Measurements from ENCODE around the gene SSH2. TPM values are rescaled to one million over a fixed set of nuclear protein-coding genes. Genes with fewer than 3 reads are reported as not detected.
"Not testable (repeated sequence)": the region's sequence is repeated elsewhere in the genome, so short reads cannot be mapped to it uniquely, and the experiment has no call there.

Gene SSH2
- total RNA-seq, 1 donor from 2014 or later: 10.7 TPM

- DNase-seq (ENCODE audit: low read depth in 2 of 2): no peak
Observed at GRCh38 chr17:29881256-29881655, 48.8 kb downstream of the SSH2 start.

GRCh38 chr17:29880031-29880430, 50.0 kb downstream of the SSH2 start:
- no peak for DNase-seq (ENCODE audit: low read depth in 2 of 2)

- no peak for DNase-seq (ENCODE audit: low read depth in 2 of 2)
Observed at GRCh38 chr17:29874931-29875596, 55.0 kb downstream of the SSH2 start.

GRCh38 chr17:29874358-29874757, 55.7 kb downstream of the SSH2 start:
- DNase-seq (ENCODE audit: low read depth in 2 of 2): not testable (repeated sequence)

GRCh38 chr17:29873476-29873875, 56.6 kb downstream of the SSH2 start:
- DNase-seq (ENCODE audit: low read depth in 2 of 2): no peak

GRCh38 chr17:29870836-29871465, 59.1 kb downstream of the SSH2 start:
- no peak for DNase-seq (ENCODE audit: low read depth in 2 of 2)

- peak; percentile 22 to 35 for DNase-seq (ENCODE audit: low read depth in 2 of 2)
Observed at GRCh38 chr17:29867643-29868181, 62.3 kb downstream of the SSH2 start.

- DNase-seq (ENCODE audit: low read depth in 2 of 2): no peak
Observed at GRCh38 chr17:29866746-29867404, 63.2 kb downstream of the SSH2 start.

- DNase-seq (ENCODE audit: low read depth in 2 of 2): no peak
Observed at GRCh38 chr17:29864615-29865014, 65.4 kb downstream of the SSH2 start.

- not testable (repeated sequence) for DNase-seq (ENCODE audit: low read depth in 2 of 2)
Observed at GRCh38 chr17:29864123-29864522, 65.9 kb downstream of the SSH2 start.

GRCh38 chr17:29862951-29863350, 67.1 kb downstream of the SSH2 start:
- no peak for DNase-seq (ENCODE audit: low read depth in 2 of 2)

GRCh38 chr17:29862127-29862526, 67.9 kb downstream of the SSH2 start:
- DNase-seq (ENCODE audit: low read depth in 2 of 2): no peak

- not testable (repeated sequence) for DNase-seq (ENCODE audit: low read depth in 2 of 2)
Observed at GRCh38 chr17:29859445-29859844, 70.6 kb downstream of the SSH2 start.

- DNase-seq (ENCODE audit: low read depth in 2 of 2): no peak
Observed at GRCh38 chr17:29857823-29858222, 72.2 kb downstream of the SSH2 start.

GRCh38 chr17:29857105-29857504, 72.9 kb downstream of the SSH2 start:
- DNase-seq (ENCODE audit: low read depth in 2 of 2): not testable (repeated sequence)

GRCh38 chr17:29855686-29856085, 74.3 kb downstream of the SSH2 start:
- DNase-seq (ENCODE audit: low read depth in 2 of 2): peak; percentile 6 to 29

GRCh38 chr17:29848737-29849136, 81.3 kb downstream of the SSH2 start:
- no peak for DNase-seq (ENCODE audit: low read depth in 2 of 2)

GRCh38 chr17:29847527-29848400, 82.3 kb downstream of the SSH2 start:
- peak in 1 of 2 donors; percentile 15 for DNase-seq (ENCODE audit: low read depth in 2 of 2)

GRCh38 chr17:29847118-29847517, 82.9 kb downstream of the SSH2 start:
- DNase-seq (ENCODE audit: low read depth in 2 of 2): no peak

GRCh38 chr17:29846298-29846697, 83.7 kb downstream of the SSH2 start:
- DNase-seq (ENCODE audit: low read depth in 2 of 2): no peak

GRCh38 chr17:29844339-29845048, 85.5 kb downstream of the SSH2 start:
- no peak for DNase-seq (ENCODE audit: low read depth in 2 of 2)
